Measurements from ENCODE around the gene C22orf39.
"Not testable (repeated sequence)": the region's sequence is repeated elsewhere in the genome, so short reads cannot be mapped to it uniquely, and the experiment has no call there.

Gene C22orf39

DNA sequence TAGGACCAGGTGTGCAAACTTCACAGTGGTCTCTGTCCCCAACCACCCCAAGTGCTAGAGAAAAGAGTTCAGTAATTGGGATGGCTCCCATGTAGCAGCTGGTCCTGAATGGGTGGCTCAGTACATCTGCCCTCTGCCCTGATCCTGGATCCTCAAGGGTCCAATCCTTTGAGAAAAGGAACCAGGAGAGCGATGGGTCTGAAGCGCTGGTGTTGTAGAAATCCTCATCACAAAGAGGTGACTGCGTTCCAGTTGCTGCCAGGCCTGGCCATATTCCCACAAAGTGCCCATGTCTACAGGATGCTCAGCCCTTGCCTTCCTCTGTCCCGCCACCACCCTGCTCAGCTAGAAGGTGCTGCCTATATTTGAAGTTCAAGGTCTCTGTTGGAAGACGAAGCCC, 6.2 kb upstream of the C22orf39 start:
- DNase-seq (ENCODE audit: low read depth), result no peak

DNA sequence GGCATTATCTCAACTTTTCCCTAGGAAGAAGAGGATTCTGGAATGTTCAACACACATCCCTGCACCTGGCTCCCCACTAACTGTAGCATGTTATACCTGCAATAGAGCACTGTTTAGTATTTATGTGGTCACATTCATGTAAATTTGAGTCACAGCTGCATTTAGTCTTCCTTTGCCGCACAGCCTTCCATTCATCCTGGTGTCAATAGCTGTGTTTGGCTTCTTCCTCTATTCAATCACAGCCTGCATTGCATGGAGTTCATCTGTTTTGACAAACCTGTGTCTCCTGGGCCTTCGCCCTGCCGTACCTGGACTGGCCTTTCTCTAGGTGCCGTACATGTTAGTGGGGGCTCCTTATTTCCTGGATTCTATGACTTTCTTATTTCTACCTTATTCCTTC, 4.1 kb upstream of the C22orf39 start:
- DNase-seq (ENCODE audit: low read depth), result no peak

DNA sequence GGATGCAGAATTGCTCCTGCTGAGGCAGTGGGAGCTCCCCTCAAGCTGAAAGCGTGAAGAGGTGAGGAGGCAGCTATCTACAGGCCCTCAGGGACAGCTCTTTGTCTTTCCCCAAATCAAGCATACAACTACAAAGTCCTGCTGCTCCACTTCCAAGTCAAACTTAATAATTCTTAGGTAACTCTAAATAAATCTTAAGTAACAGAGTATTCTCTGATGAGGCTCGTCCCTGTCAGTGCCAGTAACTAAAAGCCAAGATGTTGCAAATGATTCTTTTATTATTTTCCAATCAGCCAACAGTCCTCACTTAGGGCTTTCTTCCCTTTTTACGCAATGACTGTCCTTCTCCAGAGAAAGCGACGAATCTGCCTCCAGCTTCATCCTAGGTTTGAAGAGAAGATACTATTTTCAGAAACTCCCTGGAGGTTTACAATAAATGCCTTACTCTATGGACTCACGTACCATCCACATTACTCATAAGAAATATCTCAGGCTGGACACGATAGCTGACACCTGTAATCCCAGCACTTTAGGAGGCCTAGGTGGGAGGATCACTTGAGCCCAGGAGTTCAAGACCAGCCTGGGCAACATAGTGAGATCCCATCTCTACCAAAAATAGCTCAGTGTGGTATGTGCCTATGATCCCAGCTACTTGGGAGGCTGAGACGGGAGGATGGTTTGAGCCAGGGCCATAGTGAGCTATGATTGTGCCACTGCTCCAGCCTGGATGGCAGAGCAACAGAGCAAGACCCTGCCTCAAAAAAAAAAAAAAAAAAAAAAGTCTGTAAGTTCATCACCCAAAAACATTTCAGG, 3.1 kb upstream of the C22orf39 start:
- DNase-seq (ENCODE audit: low read depth), result no peak

DNA sequence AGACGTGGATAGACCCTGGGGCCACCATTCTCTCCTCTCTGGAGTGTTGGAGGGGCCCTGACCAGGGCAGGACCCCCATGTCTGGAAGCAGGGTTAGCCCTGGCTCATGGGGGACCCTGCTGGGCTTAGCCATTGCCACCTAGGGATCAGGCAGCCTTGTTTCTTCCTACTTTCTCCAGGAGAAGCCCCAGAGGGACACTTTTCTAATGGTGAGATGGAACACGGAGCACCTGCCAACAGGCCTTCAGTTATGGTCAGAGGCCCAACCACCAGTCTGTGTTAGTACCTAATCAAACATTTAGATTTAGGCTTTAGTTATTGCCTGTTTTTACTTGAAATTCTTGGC, 1.9 kb upstream of the C22orf39 start:
- no peak for DNase-seq (ENCODE audit: low read depth)

DNA sequence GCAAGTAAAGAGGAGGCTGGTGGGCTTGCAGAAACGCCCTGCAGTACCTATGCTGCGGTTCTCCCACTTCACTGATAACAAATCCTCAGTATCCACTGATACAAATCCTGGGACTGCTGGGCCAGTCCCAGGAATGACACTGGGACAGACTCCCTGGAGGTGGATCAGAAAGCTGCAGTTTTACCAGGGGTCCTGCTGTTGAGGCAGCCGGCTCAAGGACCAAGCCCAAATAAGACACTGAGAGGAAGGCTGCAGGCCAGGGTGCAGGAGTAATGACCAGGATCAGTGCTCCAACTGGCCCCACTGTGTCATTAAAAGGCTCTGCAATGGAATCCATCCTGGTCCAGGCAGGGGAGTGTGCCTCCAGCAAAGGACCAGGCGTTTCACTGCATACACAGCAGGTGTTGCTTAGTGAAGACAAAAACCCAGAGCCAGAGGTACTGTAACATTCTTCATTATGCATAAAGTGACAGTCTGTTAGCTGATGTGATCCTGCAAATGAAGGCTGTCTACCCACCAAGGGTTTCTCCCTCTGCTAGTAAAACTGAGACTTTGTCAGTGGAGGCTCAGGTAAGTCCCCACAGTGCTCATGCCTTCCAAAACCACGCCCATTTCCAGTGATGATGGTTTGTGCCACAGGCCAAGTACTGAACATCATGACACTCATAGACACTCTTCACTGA, 1.4 kb upstream of the C22orf39 start:
- no peak for DNase-seq (ENCODE audit: low read depth)

DNA sequence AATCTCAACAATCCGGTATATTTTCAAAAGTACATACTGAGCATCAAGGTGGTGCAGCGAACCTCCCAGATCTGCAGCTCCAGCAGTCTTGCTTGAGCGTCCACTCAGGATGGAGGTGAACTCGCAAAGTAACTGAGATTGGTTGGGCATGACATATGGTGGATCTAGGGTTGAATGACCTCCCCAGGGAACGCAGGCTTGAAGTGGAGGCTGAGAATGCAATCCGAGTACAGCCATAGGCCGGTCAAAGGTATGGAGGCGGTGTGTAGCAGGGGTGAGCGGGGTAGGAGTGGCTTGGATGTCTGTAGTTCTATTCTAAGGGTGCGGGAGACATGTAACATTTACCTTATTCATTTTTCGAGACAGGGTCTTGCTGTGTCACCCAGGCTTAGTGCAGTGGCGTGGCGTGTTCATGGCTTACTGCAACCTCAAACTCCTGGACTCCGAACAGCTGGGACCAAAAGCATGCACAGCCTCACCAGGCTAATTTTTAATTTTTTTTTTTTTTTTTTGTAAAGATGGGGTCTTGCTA, 631 bp upstream of the C22orf39 start:
- no peak for DNase-seq (ENCODE audit: low read depth)

DNA sequence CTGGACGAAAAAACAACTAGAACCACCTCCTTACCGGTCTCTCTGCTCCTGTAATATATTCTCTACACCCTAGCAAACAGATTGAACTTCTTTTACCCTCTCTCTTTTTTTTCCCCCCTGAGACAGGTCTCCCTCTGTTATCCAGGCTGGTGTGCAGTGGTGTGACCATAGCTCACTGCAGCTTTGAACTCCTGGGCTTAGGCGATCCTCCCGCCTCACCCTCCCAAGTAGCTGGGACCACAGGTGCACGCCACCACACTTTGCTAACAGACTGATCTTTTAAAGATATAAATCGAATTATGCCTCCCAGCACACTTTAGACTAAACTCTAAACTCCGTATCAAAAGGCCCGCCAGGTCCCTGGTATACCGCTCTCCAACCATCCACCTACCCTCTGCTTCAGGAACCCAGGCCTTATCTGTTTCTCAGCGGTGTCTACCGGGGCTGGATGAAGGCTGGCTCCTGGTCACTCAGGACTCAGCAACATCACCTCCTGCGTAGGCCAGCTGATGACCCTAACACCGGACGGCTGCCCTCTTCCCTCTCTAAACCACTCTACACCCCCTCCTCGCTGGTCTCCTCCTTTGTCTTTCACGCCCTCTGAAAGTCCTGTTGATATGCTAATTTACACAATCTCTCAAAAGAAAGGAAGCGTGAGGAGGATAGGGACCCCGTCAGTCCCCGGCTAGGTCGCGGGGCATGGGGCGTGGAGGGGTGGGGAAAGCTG, 745 bp downstream of the C22orf39 start:
- DNase-seq (ENCODE audit: low read depth), result no peak

DNA sequence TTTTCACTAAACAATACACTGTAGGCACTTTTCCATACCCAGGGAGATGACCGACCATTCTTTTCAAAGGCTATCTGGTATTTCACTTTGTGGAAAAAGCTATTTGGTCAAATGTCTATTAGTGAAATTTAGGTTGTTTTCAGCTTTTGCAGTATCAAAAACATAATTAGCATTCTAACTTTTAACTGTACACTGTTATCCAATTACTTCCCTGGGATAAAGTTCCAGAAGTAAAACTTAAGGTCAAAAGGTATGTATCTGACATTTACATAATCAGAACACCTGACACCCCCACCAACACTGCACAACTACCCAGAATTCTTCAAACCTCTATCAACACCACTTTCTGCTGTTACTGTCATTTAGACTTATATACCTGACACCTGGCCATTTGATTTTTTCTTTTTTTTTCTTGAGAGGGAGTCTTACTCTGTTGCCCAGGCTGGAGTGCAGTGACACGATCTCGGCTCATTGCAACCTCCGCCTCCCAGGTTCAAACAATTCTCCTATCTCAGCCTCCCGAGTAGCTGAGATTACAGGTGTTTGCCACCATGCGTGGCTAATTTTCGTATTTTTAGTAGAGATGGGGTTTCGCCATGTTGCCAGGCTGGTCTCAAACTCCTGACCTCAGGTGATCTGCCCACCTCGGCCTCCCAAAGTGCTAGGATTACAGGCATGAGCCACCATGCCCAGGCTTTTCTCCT, 2.1 kb downstream of the C22orf39 start:
- not testable (repeated sequence) for DNase-seq (ENCODE audit: low read depth)

DNA sequence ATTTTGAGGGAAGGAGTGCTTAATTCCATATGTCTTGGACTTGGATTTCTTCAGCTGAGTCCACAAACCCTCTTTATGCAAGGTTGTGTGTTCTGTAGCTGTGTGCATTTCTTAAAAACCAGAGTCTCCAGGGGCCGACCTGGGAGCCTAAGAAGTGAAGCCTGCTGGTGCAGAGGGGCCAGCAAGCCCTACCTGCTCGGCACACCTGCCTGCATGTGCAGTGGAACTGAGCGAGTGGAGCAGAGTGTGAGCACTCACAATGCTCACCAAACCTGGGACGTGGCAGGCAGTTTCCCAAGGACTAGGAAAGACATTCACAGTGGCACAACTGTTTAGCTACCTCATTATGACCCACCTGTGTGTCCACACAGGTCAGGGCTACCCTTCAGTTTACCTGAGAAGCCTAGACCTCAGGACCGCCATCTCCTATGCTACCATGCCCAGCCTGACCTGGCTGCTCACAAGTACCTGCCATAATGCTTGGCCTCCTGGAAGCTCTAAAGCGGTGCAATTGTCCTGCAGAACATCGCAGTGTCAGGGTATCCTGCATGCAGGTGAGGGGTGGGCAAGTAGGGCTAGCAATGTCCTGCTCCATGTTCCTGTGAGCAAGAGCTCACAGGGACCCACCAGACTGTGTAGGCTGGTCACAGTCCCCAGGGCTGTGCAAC, 3.8 kb downstream of the C22orf39 start:
- DNase-seq (ENCODE audit: low read depth), result no peak

DNA sequence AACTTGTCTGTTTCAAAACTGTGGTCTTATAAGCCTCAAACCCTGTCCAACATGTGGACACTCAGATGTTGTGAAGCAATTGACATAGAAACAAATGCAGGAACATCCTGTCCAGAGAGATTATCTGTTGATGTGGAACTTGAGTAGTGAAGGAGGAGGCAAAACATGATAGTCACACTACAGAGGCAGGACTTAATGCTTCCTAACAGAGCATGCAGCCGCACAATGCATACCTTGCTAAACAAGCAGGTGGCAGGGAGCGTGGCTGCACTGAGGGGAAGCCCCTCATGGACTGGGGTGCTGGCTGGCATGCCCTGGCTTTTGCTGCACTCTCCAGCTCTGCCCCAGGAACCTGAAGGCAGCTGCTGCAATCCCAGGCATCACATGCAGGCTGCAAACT, 5.3 kb downstream of the C22orf39 start:
- DNase-seq (ENCODE audit: low read depth), result no peak

DNA sequence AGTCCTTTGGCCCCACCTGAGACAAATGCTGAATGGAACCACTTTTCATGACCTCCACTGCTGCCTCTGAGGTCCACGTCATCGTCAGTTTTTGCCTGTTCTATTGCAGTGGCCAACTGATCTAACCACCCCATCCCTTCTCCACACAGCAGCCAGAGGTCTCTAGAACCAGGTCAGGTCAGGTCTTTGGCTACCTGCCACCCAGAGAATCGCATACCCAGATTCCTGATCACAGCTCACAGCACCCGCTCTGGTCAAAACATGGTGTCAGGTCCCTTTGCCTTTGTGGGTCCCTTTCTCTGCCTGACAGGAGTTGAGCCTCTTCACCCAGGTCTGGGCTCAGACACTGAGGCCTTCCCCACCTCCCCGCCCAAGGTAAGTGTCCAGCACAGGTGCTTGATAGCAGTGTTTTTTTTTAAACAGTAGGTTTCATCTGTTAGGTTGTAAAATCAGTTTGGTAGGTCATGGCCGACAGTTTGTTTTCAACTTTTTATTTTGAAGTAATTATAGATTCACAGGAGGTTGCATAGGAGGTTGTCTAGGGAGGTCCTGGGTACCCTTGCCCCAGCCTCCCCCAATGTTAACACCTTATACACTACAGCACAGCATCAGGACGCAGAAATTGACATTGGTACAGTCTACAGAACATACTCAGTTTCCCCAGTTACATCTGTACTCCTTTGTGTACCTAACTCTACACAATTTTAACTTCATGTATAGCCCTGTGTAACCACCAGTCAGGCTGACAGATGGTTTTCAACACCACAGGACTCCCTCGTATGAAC, 6.9 kb downstream of the C22orf39 start:
- no peak for DNase-seq (ENCODE audit: low read depth)

DNA sequence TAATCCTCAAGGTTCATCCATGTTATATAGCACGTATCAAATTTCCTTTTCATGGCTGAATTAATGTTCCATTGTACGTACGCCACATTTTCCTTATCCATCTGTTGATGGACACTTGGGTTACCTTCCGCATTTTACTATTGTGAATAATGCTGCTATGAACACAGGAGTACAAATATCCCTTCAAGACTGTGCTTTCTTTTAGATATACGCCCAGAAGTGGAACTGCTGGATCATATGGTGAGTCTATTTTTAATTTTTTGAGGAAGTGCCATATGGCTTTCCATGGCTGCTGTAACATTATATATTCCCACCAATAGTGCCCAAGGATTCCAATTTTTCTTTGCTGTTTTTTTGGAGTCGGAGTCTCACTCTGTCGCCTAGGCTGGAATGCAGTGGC, 9.2 kb downstream of the C22orf39 start:
- DNase-seq (ENCODE audit: low read depth), result no peak

DNA sequence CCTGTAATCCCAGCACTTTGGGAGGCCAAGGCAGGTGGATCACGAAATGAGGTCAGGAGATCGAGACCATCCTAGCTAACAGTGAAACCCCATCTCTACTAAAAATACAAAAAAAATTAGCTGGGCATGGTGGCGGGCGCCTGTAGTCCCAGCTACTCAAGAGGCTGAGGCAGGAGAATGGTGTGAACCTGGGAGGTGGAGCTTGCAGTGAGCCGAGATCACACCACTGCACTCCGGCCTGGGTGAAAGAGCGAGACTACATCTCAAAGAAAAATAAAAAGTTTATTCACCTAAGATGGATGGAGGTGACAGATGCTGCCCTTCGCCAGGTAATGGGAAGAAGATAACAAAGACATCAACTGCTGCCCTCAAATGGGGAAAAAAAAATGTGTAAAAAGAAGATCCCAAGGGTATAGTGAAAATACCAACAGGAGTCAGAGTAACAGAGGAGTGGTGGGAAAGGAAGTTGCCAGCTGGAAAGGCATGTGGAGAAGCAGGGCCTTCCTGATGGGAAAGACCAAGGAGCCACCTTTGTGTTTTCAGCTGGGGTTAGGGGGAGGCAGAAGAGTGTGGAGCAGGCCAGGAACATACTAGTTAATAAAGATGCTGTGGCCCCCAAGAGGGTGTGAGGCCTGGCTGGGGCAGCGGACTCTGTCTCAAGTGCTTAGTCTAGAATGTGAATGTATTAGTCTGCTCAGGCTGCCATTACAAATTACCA, 10.9 kb downstream of the C22orf39 start:
- not testable (repeated sequence) for DNase-seq (ENCODE audit: low read depth)

DNA sequence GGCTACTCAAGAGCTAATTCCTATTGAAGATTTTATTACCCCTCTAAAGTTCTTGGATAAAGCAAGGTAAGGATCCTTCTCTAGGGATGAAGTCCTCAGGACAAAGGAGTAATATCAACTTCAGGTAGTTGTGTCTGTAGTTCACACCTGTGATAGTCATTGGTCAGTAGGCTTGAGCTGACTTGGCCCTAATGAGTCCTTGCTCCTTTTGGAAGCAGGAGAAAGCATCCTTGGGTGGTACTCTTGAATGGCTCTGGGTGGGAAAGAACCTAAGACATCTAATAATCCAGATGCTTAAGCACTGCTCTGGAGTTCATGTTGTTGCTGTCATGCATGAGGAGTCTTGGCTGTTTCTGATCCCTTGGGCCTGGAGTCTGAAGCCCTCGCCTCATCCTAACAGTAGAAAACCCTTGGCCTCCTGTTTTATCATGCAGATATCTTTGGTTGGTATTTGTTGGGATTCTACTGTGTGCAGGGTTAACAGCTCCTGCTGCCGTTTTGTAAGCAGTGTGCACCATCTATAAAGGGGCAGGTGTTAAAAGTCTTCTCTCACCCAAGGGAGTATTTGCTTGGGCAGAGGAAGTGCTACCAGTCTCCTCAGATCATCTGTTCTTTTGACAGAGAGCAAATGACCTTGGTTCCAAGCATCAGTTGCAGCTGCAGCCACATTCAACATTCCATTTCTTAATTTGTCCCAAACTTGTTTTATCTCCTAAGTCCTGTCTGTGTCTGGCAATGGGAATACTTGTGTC, 12.5 kb downstream of the C22orf39 start:
- DNase-seq (ENCODE audit: low read depth), result no peak

DNA sequence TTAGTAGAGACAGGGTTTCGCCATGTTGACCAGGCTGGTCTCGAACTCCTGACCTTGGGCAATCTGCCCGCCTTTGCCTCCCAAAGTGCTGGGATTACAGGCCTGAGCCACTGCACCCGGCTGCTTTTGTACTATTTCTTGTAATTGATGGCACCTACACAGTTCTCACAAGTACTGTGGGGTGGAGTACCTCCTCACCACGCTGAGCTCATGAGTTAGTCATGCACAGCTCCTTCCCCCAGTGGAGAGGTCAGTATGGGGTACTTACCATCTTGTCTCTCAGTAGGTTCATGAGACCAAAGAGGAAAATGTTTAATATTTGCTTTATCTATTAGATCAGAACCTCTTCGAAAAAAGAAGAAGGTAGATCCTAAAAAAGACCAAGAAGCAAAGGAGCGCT, 13.1 kb downstream of the C22orf39 start:
- DNase-seq (ENCODE audit: low read depth), result no peak

DNA sequence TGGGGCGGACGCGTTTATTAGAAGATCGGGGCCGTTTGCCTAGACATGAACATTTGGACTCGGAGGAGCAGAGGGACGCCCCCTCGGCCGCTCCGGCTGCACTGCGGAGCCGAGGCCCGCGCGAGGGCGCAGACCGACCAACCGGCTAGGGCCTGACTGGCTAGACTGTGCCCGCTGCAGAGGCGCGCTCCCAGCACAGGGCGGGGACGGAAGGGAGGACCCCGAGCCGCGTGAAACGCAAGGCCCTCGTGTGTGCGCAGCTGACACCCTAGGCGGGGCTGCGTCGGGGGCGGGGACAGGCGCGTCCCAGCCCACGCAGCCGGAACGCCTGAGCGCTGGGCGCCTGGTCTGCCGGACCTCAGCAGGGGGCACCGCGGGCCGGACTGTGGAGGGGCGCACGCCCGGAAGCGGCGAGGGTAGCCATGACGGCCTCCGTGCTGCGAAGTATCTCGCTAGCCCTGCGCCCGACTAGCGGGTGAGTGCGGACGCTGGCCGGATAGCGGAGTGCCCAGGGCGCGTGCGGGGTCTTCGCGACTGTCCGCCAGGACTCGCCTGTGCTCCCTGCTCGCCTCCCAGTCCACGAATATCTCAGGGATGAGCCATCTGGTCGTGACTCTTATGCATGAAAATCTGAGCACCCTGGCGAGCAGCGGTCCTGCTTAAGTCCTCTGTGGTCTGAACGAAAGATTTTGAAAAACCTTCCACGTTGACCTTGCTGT, 15.2 kb downstream of the C22orf39 start, which contains the start of gene MRPL40:
Gene MRPL40 (plus strand): TSS at position 413 of the 719 bp plus-strand sequence. CDS start 10 bp downstream, at position 423.
- DNase-seq (ENCODE audit: low read depth), result peak; percentile 70

DNA sequence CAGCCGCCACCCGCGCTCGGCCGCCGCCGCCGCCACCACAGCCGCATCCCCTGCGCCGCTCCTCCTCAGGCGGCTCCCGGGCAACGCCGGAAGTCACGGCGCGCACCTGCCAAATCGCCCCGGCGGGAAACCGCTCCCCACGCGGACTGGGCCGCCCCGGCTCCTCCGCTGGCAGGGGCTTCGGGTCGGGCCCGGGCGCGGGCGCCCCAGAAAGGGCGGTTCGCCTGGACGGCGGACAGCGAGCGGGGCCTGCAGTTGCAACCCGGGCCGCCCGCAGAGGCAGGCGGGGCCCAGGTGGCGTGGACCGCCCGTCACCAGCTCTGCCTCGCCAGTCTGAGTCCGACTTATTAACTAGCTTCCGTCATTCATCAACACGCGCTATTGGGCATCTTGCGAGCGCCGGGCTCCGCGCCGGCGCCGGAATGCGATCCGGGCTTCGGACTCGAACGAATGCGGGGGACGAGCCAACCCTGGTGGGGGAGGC, 15.8 kb downstream of the C22orf39 start, which contains the start of gene HIRA:
Gene HIRA (minus strand): TSS at position 85 of the 484 bp plus-strand sequence. CDS start 257 bp downstream, outside the sequence.
- peak; percentile 68 for DNase-seq (ENCODE audit: low read depth)

DNA sequence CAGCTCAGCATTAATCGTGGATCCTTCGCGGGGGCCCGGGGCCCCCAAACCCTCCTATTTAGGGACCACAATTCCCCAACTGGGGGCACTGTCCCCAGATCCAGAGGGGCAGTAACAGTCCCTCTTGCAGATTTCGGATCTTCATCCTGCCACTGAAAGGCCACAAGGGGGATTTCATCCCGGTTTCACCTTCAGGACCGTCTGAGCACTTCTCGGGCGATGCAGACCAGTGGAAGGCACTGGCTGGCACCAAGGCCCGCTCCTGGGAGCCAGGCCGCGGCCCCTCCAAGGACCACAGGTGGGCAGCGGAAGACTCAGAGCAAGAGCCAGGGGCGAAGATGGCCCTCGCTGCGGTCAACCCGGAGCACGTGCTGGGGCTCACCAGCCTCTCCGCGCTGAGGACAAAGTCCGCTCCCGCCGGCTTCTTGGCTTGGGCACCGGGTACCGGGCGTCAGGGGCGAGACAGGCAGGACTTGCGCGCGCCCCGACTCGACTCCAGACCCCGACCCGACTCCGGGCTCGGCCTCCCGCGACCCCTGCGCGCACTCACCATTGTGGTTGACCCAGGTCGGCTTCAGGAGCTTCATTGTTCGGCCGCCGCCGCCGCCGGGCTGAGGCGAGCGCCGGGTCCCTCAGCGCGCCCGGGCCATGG, 16.5 kb downstream of the C22orf39 start:
- no peak for DNase-seq (ENCODE audit: low read depth)

Data from T-helper 22 cell (primary cell).